RWPE1 (cell line): ENCODE results near the gene ATP2B2.
"Not testable (repeated sequence)": the region's sequence is repeated elsewhere in the genome, so short reads cannot be mapped to it uniquely, and the experiment has no call there.

Experiments used
- CTCF ChIA-PET: fragments of 350-600 bp; sonication (Branson Sonifier 250); formaldehyde crosslinking; extraction: SDS; loops from one replicate; lab custom pipeline; 2021; lab: Yijun Ruan, JAX
- POLR2A ChIA-PET: fragments of 400-600 bp; formaldehyde crosslinking; extraction: SDS; loops from one replicate; lab custom pipeline; 2020; ENCODE audit warnings: antibody characterized with exemption; ENCODE audit not compliant: low non-redundant PET; lab: Yijun Ruan, JAX
- DNase-seq: peaks from one replicate; pipeline ENCODE4 v3.0.0; 2012; ENCODE audit warnings: low spot score
- H3K27ac ChIP-seq: fragments of 450-650 bp; 2 replicates; pipeline ENCODE4 v1.5.1; 2017
- CTCF ChIP-seq: fragments of 450-650 bp; conservative IDR thresholded peaks from 2 replicates; pipeline ENCODE4 v1.5.1; 2017; ENCODE audit warnings: low read depth, mild to moderate bottlenecking

ATP2B2 gene

GRCh38 chr3:10382892-10383849 lies 122.2 kb downstream of the ATP2B2 start:
- CTCF ChIA-PET: no interaction called here
- no peak overlapping the region for H3K27ac ChIP-seq

DNA sequence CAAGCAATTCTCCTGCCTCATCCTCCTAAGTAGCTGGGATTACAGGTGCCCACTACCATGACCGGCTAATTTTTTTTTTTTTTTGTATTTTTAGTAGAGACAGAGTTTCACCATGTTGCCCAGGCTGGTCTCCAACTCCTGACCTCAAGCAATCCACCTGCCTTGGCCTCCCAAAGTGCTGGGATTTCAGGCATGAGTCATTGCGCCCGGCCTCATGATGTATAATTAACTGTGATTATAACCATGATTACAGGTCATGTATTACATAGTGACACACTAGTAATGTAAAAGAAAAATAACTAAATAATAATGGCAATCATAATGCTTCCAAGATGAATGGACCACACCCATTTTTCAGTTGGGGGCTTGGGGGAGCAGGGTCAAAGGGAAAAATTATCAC lies 122.9 kb downstream of the ATP2B2 start:
- POLR2A ChIA-PET, H3K27ac ChIP-seq, DNase-seq, CTCF ChIA-PET: not testable (repeated sequence)

More at GRCh38 chr3:10382892-10383849, 122.2 kb downstream of the ATP2B2 start:
- no peak for TF ChIP-seq CTCF
- POLR2A ChIA-PET: no interaction called here
- no peak for DNase-seq

DNA sequence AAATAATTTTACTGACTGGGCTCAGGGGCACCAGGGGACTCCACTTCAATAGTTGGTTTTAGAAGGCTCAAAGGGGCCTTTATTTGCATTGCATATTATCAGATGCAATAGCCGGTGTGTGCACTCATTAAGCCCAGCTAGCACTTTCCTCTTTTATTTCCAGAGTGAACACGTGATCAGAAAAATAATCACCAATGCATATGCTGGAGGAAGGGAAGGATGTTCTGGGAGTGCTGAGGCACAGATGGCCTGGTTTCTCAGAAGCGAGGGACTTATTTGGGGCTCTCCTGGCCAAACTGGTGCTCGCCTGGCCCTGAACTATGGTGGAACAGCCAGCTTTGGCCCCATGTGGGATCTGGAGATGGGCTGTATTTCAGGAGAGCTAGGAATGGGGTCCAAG lies 124.0 kb downstream of the ATP2B2 start:
- no peak overlapping the region for H3K27ac ChIP-seq
- ChIA-PET POLR2A (no interaction called here), CTCF (interaction anchor here (0.8 to 1.1 kb wide), 2 partner anchors 15 to 1218 kb away, joined by 4 to 5 read pairs; no protein-coding TSS in a partner anchor)
- TF ChIP-seq CTCF: no peak
- DNase-seq: no peak

DNA sequence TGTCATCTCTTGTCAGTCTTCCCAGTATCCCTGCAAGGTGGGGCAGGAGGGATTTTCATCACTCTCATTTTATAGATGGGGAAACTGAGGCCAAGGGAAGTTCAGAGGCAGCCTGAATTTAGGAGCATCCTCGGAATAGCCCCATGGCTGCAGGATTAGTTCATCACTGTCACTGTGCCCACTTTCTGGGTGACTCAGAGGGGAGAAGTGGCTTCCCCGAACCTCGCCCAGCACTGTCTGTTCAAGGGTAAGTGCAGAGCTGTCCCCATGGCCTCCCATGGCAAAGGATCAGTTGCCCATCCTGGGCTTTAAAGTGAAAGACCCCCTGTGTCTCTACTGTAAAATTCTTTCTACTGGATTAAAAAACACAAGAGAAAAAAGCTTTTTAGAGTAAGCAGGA lies 124.5 kb downstream of the ATP2B2 start:
- ChIA-PET POLR2A (no interaction called here), CTCF (interaction anchor here (0.8 to 1.1 kb wide), 2 partner anchors 15 to 1219 kb away, joined by 4 to 5 read pairs; no protein-coding TSS in a partner anchor)
- TF ChIP-seq CTCF: no peak
- H3K27ac ChIP-seq: no peak overlapping the region
- DNase-seq: no peak

DNA sequence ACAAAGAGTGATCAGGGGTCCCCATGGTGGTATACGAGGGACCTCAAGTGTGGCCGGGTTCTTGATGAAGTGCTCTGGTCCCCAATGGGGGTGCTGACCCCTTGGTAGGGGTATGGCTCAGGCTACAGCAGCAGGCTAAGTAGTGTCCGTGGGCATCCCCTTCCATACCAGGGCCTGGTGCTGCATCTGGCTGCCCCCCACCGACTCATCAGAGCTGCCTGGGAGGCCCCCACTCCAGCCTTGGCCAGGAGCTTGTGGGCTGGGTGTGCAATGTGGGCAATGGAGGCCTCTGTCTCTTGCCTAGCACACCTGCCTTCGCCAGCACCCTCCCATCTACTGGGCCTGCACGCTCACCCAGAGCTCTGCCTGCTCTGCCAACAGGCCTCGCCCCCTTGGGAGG lies 125.4 kb downstream of the ATP2B2 start:
- ChIA-PET POLR2A (no interaction called here), CTCF (no interaction called here)
- H3K27ac ChIP-seq: no peak overlapping the region
- DNase-seq: no peak
- TF ChIP-seq CTCF: no peak

GRCh38 chr3:10379161-10379560 lies 126.2 kb downstream of the ATP2B2 start:
- TF ChIP-seq CTCF: no peak
- no peak overlapping the region for H3K27ac ChIP-seq
- DNase-seq: no peak
- POLR2A ChIA-PET: no interaction called here
- CTCF ChIA-PET: interaction anchor here (0.6 kb wide), 2 partner anchors 465 to 587 kb away, joined by 3 to 4 read pairs; no protein-coding TSS in a partner anchor

DNA sequence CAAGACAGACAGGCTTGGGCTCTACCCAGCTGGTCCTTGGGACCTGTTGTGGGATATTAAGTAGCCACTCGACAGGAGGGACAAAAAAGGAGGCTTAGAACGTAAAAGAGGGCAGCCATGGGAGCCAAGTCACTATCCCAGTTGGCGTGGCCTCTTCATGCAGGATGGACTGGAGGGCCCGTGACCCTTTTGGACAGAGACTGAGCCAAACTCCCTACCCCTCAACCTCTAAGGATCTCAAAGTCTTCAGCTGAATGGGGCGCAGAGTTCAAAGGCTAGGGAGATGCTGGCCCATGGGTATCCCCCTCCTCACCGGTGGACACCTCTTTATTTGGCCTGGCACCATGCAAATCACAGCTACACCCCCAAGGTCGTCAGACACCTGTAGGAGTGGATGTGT lies 126.6 kb downstream of the ATP2B2 start:
- POLR2A ChIA-PET: no interaction called here
- no peak for DNase-seq
- CTCF ChIA-PET: interaction anchor here (0.6 kb wide), 1 partner anchor 587 kb away, joined by 4 read pairs; no protein-coding TSS in a partner anchor
- no peak overlapping the region for H3K27ac ChIP-seq
- no peak for TF ChIP-seq CTCF
